VCaP (cell line): Measurements from ENCODE around the gene CDC20B.

Experiments used
- H3K27ac ChIP-seq: fragments of 450-650 bp; 2 replicates; pipeline ENCODE4 v1.5.1; 2017
- TF ChIP-seq, protein P1 (sequence below): fragments of 450-650 bp; conservative IDR thresholded peaks from 2 replicates; pipeline ENCODE4 v1.5.1; 2017; ENCODE audit warnings: mild to moderate bottlenecking, moderate library complexity

CDC20B gene

DNA sequence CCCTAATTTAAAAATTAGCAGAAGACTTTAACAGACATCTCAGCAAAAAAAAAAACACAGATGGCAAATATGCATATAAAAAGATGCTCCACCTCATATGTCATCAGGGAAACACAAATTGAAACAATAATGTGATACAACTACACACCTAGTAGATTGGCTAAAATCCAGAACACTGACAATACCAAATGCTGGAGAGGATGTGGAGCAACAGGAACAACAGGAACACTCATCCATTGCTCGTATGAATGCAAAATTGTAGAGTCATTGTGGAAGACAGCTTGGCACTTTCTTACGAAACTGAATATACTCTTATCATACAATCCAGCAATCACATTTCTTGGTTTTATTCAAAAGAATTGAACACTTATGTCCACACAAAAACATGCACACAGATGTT, 32.0 kb upstream of the CDC20B start:
- H3K27ac ChIP-seq, result no peak overlapping the region
- TF ChIP-seq, protein P1, sequence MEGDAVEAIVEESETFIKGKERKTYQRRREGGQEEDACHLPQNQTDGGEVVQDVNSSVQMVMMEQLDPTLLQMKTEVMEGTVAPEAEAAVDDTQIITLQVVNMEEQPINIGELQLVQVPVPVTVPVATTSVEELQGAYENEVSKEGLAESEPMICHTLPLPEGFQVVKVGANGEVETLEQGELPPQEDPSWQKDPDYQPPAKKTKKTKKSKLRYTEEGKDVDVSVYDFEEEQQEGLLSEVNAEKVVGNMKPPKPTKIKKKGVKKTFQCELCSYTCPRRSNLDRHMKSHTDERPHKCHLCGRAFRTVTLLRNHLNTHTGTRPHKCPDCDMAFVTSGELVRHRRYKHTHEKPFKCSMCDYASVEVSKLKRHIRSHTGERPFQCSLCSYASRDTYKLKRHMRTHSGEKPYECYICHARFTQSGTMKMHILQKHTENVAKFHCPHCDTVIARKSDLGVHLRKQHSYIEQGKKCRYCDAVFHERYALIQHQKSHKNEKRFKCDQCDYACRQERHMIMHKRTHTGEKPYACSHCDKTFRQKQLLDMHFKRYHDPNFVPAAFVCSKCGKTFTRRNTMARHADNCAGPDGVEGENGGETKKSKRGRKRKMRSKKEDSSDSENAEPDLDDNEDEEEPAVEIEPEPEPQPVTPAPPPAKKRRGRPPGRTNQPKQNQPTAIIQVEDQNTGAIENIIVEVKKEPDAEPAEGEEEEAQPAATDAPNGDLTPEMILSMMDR, result no peak

- TF ChIP-seq, protein P1, result no peak
- H3K27ac ChIP-seq, result no peak overlapping the region
Observed at GRCh38 chr5:55191165-55191564, 18.2 kb upstream of the CDC20B start.

- H3K27ac ChIP-seq, result no peak overlapping the region; the same call in 1 of the 2 replicates
- TF ChIP-seq, protein P1, result no peak
Observed at GRCh38 chr5:55188656-55189540, 15.9 kb upstream of the CDC20B start.

GRCh38 chr5:55187370-55187769, 14.4 kb upstream of the CDC20B start:
- TF ChIP-seq, protein P1, result peak; percentile 74
- no peak overlapping the region for H3K27ac ChIP-seq

DNA sequence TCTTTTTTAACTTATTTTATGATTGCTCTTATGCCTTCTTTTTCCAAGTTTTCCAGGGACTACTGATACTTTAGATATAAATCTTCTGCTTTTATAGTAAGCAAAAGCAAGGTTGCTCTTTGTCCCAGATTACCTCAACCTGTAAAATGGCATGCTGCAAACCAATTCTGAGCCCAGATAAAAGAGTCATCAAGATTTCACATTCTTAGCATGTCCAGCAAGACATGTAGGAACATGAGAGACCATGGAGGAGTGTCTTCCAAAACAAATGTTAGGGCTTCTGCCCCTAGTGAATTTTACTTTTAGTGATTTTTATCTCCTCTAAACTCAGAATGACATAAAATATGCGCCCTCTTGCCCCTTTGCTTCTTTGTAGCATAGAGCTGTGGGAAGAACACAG, 7.0 kb upstream of the CDC20B start:
- no peak overlapping the region for H3K27ac ChIP-seq
- TF ChIP-seq, protein P1, result no peak

DNA sequence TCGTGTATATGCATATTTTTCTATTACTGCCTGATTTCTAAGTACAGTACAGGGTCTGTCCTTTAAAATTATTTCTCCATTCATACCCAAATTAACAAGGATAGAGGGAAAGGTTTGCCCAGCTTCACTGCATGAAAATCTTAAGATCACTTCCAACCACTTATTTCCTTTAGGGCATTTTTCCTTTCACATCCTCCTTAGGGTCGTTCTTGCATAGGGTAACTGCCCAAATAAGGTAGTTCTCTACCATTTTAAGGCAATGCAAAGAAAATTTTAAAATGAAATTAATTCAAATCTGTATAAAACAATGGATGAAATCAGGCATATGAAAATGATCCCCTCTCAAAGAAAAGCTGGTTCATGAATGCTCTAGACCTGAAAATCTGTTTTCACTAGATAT, 4.1 kb upstream of the CDC20B start:
- TF ChIP-seq, protein P1, result no peak
- no peak overlapping the region; the same call in 1 of the 2 replicates for H3K27ac ChIP-seq

- peak overlapping the region; percentile 36; the same call in 1 of the 2 replicates for H3K27ac ChIP-seq
- TF ChIP-seq, protein P1, result peak; percentile 49
Observed at GRCh38 chr5:55176176-55176818, 3.3 kb upstream of the CDC20B start.
